IMR-90 (cell line): ENCODE results near the gene ACAD10. TPM values are rescaled to one million over a fixed set of nuclear protein-coding genes. Genes with fewer than 3 reads are reported as not detected.

ENCODE experiments used
- ATAC-seq: fragments of 200-7000 bp; cut with Tn5 transposase; 2 replicates; pipeline ENCODE4 v1.9.1; 2020; ENCODE audit warnings: low read depth, mild to moderate bottlenecking, moderate library complexity
- BruUV-seq: library from RNA; stranded (reverse); fragments of 400-500 nt; replicated peaks from 2 replicates; lab custom pipeline; 2021; lab: Mats Ljungman, UMichigan
- CTCF ChIA-PET: fragments of 300-600 bp; formaldehyde crosslinking; extraction: SDS; loops from one replicate; lab custom pipeline; 2021; ENCODE audit warnings: antibody characterized with exemption; lab: Yijun Ruan, JAX
- POLR2A ChIA-PET: fragments of 300-600 bp; sonication (Branson Sonifier 250); formaldehyde crosslinking; loops from one replicate; lab custom pipeline; 2022; ENCODE audit warnings: antibody characterized with exemption; ENCODE audit not compliant: unreplicated experiment; lab: Charles Lee
- DNase-seq: peaks from one replicate; pipeline ENCODE4 v3.0.0; 2013
- H2AFZ ChIP-seq: replicated peaks from 2 replicates; pipeline ENCODE3; 2013; ENCODE audit warnings: low read length, mild to moderate bottlenecking; ENCODE audit not compliant: poor library complexity
- H2AK5ac ChIP-seq: 2 replicates; pipeline ENCODE4 v1.6.1; 2013; ENCODE audit warnings: low read depth, low read length, inconsistent platforms
- H2AK9ac ChIP-seq: replicated peaks from 2 replicates; pipeline ENCODE3; 2013; ENCODE audit warnings: mild to moderate bottlenecking, low read depth, low read length, moderate library complexity; ENCODE audit not compliant: poor library complexity
- H2BK120ac ChIP-seq: 2 replicates; pipeline ENCODE4 v1.6.1; 2013; ENCODE audit warnings: low read depth, low read length, inconsistent platforms
- H2BK15ac ChIP-seq: 3 replicates; pipeline ENCODE4 v1.6.1; 2013; ENCODE audit warnings: low read depth, low read length, inconsistent platforms
- H2BK20ac ChIP-seq: 2 replicates; pipeline ENCODE4 v1.6.1; 2013; ENCODE audit warnings: low read depth, mild to moderate bottlenecking, inconsistent platforms, low read length, moderate library complexity
- H2BK5ac ChIP-seq: 2 replicates; pipeline ENCODE4 v1.6.1; 2013; ENCODE audit warnings: mild to moderate bottlenecking, low read depth, low read length, inconsistent platforms; ENCODE audit not compliant: poor library complexity, severe bottlenecking
- H3K14ac ChIP-seq: replicated peaks from 2 replicates; pipeline ENCODE4 v1.6.1; 2013; ENCODE audit warnings: low read depth, low read length, inconsistent platforms
- H3K18ac ChIP-seq: 2 replicates; pipeline ENCODE4 v1.6.1; 2013; ENCODE audit warnings: low read depth, low read length, control low read depth
- H3K23ac ChIP-seq: 2 replicates; pipeline ENCODE4 v1.6.1; 2013; ENCODE audit warnings: low read depth, low read length, inconsistent platforms
- H3K27ac ChIP-seq: 2 replicates; pipeline ENCODE4 v1.5.1; 2013; ENCODE audit warnings: mild to moderate bottlenecking, control low read depth, low read length; ENCODE audit not compliant: insufficient read depth
- H3K27me3 ChIP-seq: 2 replicates; pipeline ENCODE4 v1.6.1; 2013; ENCODE audit warnings: low read length; ENCODE audit not compliant: control insufficient read depth, insufficient read depth
- H3K36me3 ChIP-seq: 2 replicates; pipeline ENCODE4 v1.6.1; 2013; ENCODE audit warnings: low read length, mixed read lengths; ENCODE audit not compliant: control insufficient read depth, insufficient read depth
- H3K4ac ChIP-seq: 2 replicates; pipeline ENCODE4 v1.6.1; 2013; ENCODE audit warnings: low read depth, low read length, inconsistent platforms
- H3K4me1 ChIP-seq: 2 replicates; pipeline ENCODE4 v1.6.1; 2013; ENCODE audit warnings: low read length, mixed read lengths; ENCODE audit not compliant: control insufficient read depth, insufficient read depth
- H3K4me2 ChIP-seq: 2 replicates; pipeline ENCODE4 v1.6.1; 2013; ENCODE audit warnings: low read depth, mild to moderate bottlenecking, control low read depth, low read length, moderate library complexity
- H3K4me3 ChIP-seq: 2 replicates; pipeline ENCODE4 v1.5.1; 2013; ENCODE audit warnings: low read depth, mild to moderate bottlenecking, control low read depth, low read length, moderate library complexity; ENCODE audit not compliant: insufficient read depth
- H3K56ac ChIP-seq: 2 replicates; pipeline ENCODE4 v1.6.1; 2013; ENCODE audit warnings: low read length, inconsistent platforms; ENCODE audit not compliant: insufficient read depth; ENCODE audit errors: extremely low read depth
- H3K79me1 ChIP-seq, 2 experiments: 2 replicates each; pipeline ENCODE4 v1.6.1; 2013; ENCODE audit warnings: low read length in 2 of 2, inconsistent platforms in 1 of 2, low read depth in 1 of 2
- H3K9ac ChIP-seq: 2 replicates; pipeline ENCODE4 v1.6.1; 2013; ENCODE audit warnings: low read depth, low read length, control low read depth
- H3K9me1 ChIP-seq: 2 replicates; pipeline ENCODE4 v1.6.1; 2013; ENCODE audit warnings: low read length, inconsistent platforms; ENCODE audit not compliant: insufficient read depth
- H3K9me3 ChIP-seq: 2 replicates; pipeline ENCODE4 v1.6.1; 2013; ENCODE audit warnings: low read length; ENCODE audit not compliant: control insufficient read depth, insufficient read depth
- H4K20me1 ChIP-seq: 2 replicates; pipeline ENCODE4 v1.6.1; 2013; ENCODE audit warnings: low read length, inconsistent platforms; ENCODE audit not compliant: insufficient read depth
- H4K5ac ChIP-seq: 2 replicates; pipeline ENCODE4 v1.6.1; 2013; ENCODE audit warnings: mild to moderate bottlenecking, low read depth, low read length, control low read depth
- H4K8ac ChIP-seq, 2 experiments: 2 replicates each; pipeline ENCODE4 v1.6.1; 2013; ENCODE audit warnings: low read depth in 2 of 2, low read length in 2 of 2, control low read depth in 1 of 2, inconsistent platforms in 1 of 2
- H4K91ac ChIP-seq: 2 replicates; pipeline ENCODE4 v1.6.1; 2013; ENCODE audit warnings: low read depth, low read length, inconsistent platforms; ENCODE audit not compliant: insufficient read depth
- BHLHE40 ChIP-seq: fragments of 150-350 bp; IDR thresholded peaks from 2 replicates; pipeline ENCODE4 v1.6.1; 2016; ENCODE audit warnings: mild to moderate bottlenecking, low read depth, low read length
- CEBPB ChIP-seq: IDR thresholded peaks from 2 replicates; pipeline ENCODE4 v1.6.1; 2012; ENCODE audit warnings: low read depth, low read length, improper control_type of control experiment
- CHD1 ChIP-seq: IDR thresholded peaks from 2 replicates; pipeline ENCODE4 v1.6.1; 2012; ENCODE audit warnings: low read depth, low read length, improper control_type of control experiment
- ELK1 ChIP-seq: fragments of 150-350 bp; IDR thresholded peaks from 2 replicates; pipeline ENCODE4 v1.6.1; 2016; ENCODE audit warnings: low read depth, mild to moderate bottlenecking, low read length, moderate library complexity, borderline replicate concordance
- FOS ChIP-seq: fragments of 150-350 bp; IDR thresholded peaks from 2 replicates; pipeline ENCODE4 v1.6.1; 2016; ENCODE audit warnings: low read depth, low read length
- MAFK ChIP-seq: IDR thresholded peaks from 2 replicates; pipeline ENCODE4 v1.6.1; 2012; ENCODE audit warnings: low read depth, low read length, improper control_type of control experiment
- MAZ ChIP-seq: IDR thresholded peaks from 2 replicates; pipeline ENCODE4 v1.6.1; 2012; ENCODE audit warnings: low read depth, mild to moderate bottlenecking, low read length, improper control_type of control experiment, moderate library complexity, borderline replicate concordance
- MXI1 ChIP-seq: IDR thresholded peaks from 2 replicates; pipeline ENCODE4 v1.6.1; 2012; ENCODE audit warnings: low read depth, mild to moderate bottlenecking, low read length, moderate library complexity, borderline replicate concordance
- NFE2L2 ChIP-seq: fragments of 150-350 bp; IDR thresholded peaks from 2 replicates; pipeline ENCODE4 v1.6.1; 2016; ENCODE audit warnings: low read depth, mild to moderate bottlenecking, low read length
- POLR2A ChIP-seq: IDR thresholded peaks from 2 replicates; pipeline ENCODE4 v1.6.1; 2012; ENCODE audit warnings: mild to moderate bottlenecking, low read depth, low read length
- RAD21 ChIP-seq: IDR thresholded peaks from 2 replicates; pipeline ENCODE4 v1.6.1; 2012; ENCODE audit warnings: low read length, improper control_type of control experiment
- RCOR1 ChIP-seq: IDR thresholded peaks from 2 replicates; pipeline ENCODE4 v1.6.1; 2012; ENCODE audit warnings: mild to moderate bottlenecking, low read length, improper control_type of control experiment; ENCODE audit not compliant: insufficient replicate concordance
- RFX5 ChIP-seq: IDR thresholded peaks from 2 replicates; pipeline ENCODE4 v1.8.0; 2012; ENCODE audit warnings: low read depth, mild to moderate bottlenecking, low read length, moderate library complexity
- SMC3 ChIP-seq: fragments of 150-350 bp; IDR thresholded peaks from 2 replicates; pipeline ENCODE4 v1.6.1; 2016; ENCODE audit warnings: low read depth, mild to moderate bottlenecking, antibody characterized with exemption, low read length, moderate library complexity
- USF2 ChIP-seq: fragments of 150-350 bp; IDR thresholded peaks from 2 replicates; pipeline ENCODE4 v1.6.1; 2017; ENCODE audit warnings: mild to moderate bottlenecking, antibody characterized with exemption, low read length, low read depth
- WGBS, 2 experiments: methylation state at CpG; one replicate each; pipeline versions ENCODE4 v1.1.5 to v1.1.7; 2013; ENCODE audit warnings: missing lambda C conversion rate in 2 of 2; ENCODE audit not compliant: insufficient read length in 1 of 2; ENCODE audit errors: extremely low coverage in 2 of 2; 5-methylcytosine and 5-hydroxymethylcytosine counted together
- dilution Hi-C: fragments of 300-500 bp; cut with HindIII; formaldehyde crosslinking; loops from one replicate; pipeline ENCODE4 v1.14.3; 2018; ENCODE audit warnings: low sequenced_read_pairs; ENCODE audit not compliant: unreplicated experiment
- in situ Hi-C: fragments of 300-500 bp; cut with MboI; formaldehyde crosslinking; loops from 3 replicates; pipeline ENCODE4 v1.14.3; 2019; ENCODE audit warnings: low sequenced_read_pairs, inconsistent platforms, mixed read lengths
- intact Hi-C: fragments of 100-400 bp; cut with micrococcal nuclease; formaldehyde crosslinking; loops from 2 replicates; pipeline ENCODE4 v1.10.0; 2022
- polyA plus RNA-seq, 3 experiments: library from polyadenylated mRNA; depleted of rRNA; stranded (reverse); fragments of >200 nt; gene quantifications; 2 replicates each; pipeline ENCODE4 v1.2.3, GENCODE V29; 2012; ENCODE audit warnings: low replicate concordance in 1 of 3
- total RNA-seq: library from RNA; depleted of rRNA; stranded (reverse); fragments of >200 nt; gene quantifications from 2 replicates; pipeline ENCODE4 v1.2.3, GENCODE V29; 2012
- TF ChIP-seq, protein P1 (sequence below): conservative IDR thresholded peaks from 2 replicates; pipeline ENCODE4 v1.5.1; 2012; ENCODE audit warnings: mild to moderate bottlenecking, low read depth, low read length, improper control_type of control experiment

The ACAD10 gene
- total and polyA plus RNA-seq, 2 of the 4 experiments (the other 2 are of a cell fraction) = 12.4 to 21.0 TPM

- no peak overlapping the region for H2AK9ac ChIP-seq
- DNase-seq (no peak), ATAC-seq (no peak)
- H3K14ac ChIP-seq = no peak overlapping the region
- H3K56ac ChIP-seq = no peak overlapping the region
- no peaks in the 10 kb centered on the region; a peak in 1 of 4 replicates for H3K79me1 ChIP-seq
- H3K4ac ChIP-seq = no peak overlapping the region
- no peak overlapping the region for H2AK5ac ChIP-seq
- peaks cover 6% of the 10 kb centered on the region; the same call in 1 of the 2 replicates for H3K4me1 ChIP-seq
- no peaks in the 10 kb centered on the region for H3K9me3 ChIP-seq
- WGBS, 2 experiments = 88% methylated on average over 4 of the region's 11 CpGs; no CpG with 5 or more reads in 1 of the 2 experiments
- H4K20me1 ChIP-seq = no peaks in the 10 kb centered on the region
- no peak overlapping the region for H2BK120ac ChIP-seq
- H2BK15ac ChIP-seq = no peak overlapping the region
- no peak overlapping the region for H3K4me2 ChIP-seq
- H4K5ac ChIP-seq = no peak overlapping the region; the same call in 1 of the 2 replicates
- no peak overlapping the region for H2AFZ ChIP-seq
- H4K8ac ChIP-seq = no peak overlapping the region
- intact Hi-C loops (no loop called here), dilution Hi-C loops (no loop called here), in situ Hi-C loops (no loop called here)
- POLR2A ChIA-PET = no interaction called here
- no peak overlapping the region for H3K23ac ChIP-seq
- H2BK5ac ChIP-seq = no peak overlapping the region
- H4K91ac ChIP-seq = no peak overlapping the region
- H3K18ac ChIP-seq = no peak overlapping the region
- H3K36me3 ChIP-seq = peaks cover 61% of the 10 kb centered on the region
- peaks cover 11% of the 10 kb centered on the region for H3K9me1 ChIP-seq
- H3K9ac ChIP-seq = no peak overlapping the region
- no peak overlapping the region for H3K27ac ChIP-seq
- no peak overlapping the region for H3K4me3 ChIP-seq
- H2BK20ac ChIP-seq = no peak overlapping the region
- no peak for TF ChIP-seq RCOR1
- TF ChIP-seq, protein P1, sequence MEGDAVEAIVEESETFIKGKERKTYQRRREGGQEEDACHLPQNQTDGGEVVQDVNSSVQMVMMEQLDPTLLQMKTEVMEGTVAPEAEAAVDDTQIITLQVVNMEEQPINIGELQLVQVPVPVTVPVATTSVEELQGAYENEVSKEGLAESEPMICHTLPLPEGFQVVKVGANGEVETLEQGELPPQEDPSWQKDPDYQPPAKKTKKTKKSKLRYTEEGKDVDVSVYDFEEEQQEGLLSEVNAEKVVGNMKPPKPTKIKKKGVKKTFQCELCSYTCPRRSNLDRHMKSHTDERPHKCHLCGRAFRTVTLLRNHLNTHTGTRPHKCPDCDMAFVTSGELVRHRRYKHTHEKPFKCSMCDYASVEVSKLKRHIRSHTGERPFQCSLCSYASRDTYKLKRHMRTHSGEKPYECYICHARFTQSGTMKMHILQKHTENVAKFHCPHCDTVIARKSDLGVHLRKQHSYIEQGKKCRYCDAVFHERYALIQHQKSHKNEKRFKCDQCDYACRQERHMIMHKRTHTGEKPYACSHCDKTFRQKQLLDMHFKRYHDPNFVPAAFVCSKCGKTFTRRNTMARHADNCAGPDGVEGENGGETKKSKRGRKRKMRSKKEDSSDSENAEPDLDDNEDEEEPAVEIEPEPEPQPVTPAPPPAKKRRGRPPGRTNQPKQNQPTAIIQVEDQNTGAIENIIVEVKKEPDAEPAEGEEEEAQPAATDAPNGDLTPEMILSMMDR = no peak
- TF ChIP-seq NFE2L2 = no peak
- no peak for TF ChIP-seq MAFK
- no peak for TF ChIP-seq CHD1
- TF ChIP-seq CEBPB = no peak
- no peak for TF ChIP-seq SMC3
- TF ChIP-seq POLR2A = no peak
- TF ChIP-seq MAZ = no peak
- TF ChIP-seq MXI1 = no peak
- TF ChIP-seq RAD21 = no peak
- TF ChIP-seq USF2 = no peak
- TF ChIP-seq RFX5 = no peak
- TF ChIP-seq BHLHE40 = no peak
- no peak for TF ChIP-seq ELK1
- no peak for TF ChIP-seq FOS
- no TSS peak for BruUV-seq
- H3K27me3 ChIP-seq = no peaks in the 10 kb centered on the region
- CTCF ChIA-PET = no interaction called here
Observed at GRCh38 chr12:111789779-111790178, 103.9 kb downstream of the ACAD10 start.
